HG02798 (cell line): ENCODE measurements around the gene DIMT1.

Source experiments
- ATAC-seq: cut with Tn5 transposase; IDR thresholded peaks from one replicate; pipeline ENCODE4 v1.9.1; 2021; ENCODE audit warnings: mild to moderate bottlenecking; ENCODE audit not compliant: unreplicated experiment, poor library complexity

Gene DIMT1

GRCh38 chr5:62403411-62404250 is at the start of gene DIMT1:
Gene DIMT1, minus strand, starts transcription at chr5:62403905. Its CDS starts 133 bp downstream, at chr5:62403772.
- peak; percentile 97 for ATAC-seq

DNA sequence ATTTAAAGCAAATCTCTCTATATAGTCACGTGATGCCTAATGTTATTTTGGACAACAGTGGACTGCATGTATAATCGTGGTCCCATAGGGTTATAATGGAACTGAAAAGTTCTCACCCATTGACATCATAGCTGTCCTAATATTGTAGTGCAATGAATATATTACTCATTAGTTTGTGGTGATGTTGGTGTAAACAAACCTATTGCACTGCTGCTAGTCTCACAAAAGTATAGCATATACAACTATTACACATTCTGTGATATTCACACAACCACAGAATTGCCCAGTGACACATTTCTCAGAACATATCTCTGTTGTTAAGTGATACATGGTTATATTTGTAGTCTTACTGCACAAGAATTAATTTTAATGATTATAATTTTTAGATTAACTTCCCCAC is 46.6 kb upstream of the DIMT1 start:
- ATAC-seq: no peak

GRCh38 chr5:62448528-62448927 is 44.8 kb upstream of the DIMT1 start:
- ATAC-seq: no peak

DNA sequence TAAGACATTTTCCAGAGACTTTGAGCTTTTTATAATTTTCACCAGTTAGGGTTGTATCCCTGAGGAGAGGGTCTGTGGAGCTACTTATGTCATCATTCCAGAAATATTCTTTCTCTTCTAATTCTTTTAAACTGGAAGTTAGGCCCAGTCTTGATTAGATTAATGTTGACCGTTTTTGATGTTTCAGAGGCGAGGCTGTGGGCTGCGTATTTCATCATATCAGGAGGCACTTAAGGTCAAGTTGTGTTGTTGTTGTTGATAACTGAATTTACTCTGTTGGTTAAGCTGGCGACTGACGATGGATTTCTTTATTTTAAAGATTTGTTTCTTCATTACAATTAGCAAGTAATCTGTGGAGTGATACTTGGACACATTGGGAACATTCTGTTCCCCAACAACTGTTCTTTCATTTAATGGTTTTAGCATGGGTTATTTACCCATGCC is 28.9 kb upstream of the DIMT1 start:
- no peak for ATAC-seq

- ATAC-seq: no peak
Measured at GRCh38 chr5:62431735-62432620, 28.3 kb upstream of the DIMT1 start.

GRCh38 chr5:62424763-62425162 is 21.1 kb upstream of the DIMT1 start:
- no peak for ATAC-seq

DNA sequence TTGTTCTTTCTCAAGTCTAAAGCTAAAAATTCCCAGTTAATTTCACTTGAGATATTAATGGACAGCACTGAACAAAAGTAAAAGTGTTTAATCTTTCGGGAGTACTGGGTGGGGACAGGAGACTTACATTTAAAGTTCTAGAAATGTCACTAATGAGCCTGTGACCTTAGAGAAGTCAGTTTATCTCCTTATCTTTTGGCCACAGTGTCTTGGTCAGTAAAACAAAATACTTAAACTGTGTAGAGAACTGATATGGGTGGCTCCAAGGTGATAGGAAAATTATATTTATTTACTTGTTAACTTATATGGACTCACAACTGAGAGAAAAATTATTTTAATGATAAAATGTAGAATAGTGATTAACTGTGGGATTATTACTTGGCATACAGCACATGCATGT is 17.7 kb upstream of the DIMT1 start:
- ATAC-seq: no peak

- ATAC-seq: no peak
Measured at GRCh38 chr5:62419609-62420008, 15.9 kb upstream of the DIMT1 start.

- no peak for ATAC-seq
Measured at GRCh38 chr5:62418462-62419076, 14.9 kb upstream of the DIMT1 start.

DNA sequence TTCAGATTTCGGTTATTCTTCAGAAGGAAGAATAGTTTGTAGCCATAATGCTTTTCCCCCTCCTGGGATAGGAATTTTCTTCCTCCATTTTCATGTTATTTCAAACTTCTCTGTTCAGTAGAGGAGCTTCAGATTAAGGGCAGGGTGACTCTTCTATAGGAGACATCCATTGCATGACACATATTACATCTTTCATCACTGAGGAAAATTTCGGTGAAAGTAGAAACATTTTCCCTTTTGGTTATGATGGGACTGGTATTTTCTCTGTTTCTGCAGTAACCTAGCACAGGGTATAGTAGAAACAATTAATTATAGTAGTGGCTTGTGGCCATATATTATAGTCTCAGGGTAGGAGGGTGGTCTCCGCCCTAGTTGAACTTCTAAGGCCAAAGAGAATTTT is 10.0 kb upstream of the DIMT1 start:
- no peak for ATAC-seq

- peak; percentile 99 for ATAC-seq
Measured at GRCh38 chr5:62412549-62413329, 9.0 kb upstream of the DIMT1 start, which contains the start of gene IPO11. Gene IPO11, plus strand, starts transcription at chr5:62412763. Its CDS starts 24,517 bp downstream, at chr5:62437280.

- ATAC-seq: no peak
Measured at GRCh38 chr5:62395210-62395950, 8.3 kb downstream of the DIMT1 start.

DNA sequence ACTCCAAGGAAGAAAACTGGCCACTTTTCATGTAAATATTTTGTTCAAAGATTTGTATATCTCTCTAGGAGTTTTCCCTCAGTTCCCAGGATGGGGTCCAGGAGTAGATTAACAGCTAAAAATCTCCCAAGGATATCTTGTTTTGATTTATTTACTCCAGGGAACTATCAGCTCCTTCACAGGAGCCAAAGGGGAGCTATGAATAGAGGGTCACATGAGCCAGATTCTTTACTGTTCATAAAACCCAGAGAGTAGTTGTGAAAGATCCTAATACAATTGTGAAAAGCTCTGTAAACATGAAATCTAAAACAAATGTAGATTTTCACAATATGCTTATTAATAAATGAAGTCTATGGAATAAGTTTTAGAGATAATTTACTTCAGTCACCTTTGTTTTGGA is 16.9 kb downstream of the DIMT1 start:
- no peak for ATAC-seq

DNA sequence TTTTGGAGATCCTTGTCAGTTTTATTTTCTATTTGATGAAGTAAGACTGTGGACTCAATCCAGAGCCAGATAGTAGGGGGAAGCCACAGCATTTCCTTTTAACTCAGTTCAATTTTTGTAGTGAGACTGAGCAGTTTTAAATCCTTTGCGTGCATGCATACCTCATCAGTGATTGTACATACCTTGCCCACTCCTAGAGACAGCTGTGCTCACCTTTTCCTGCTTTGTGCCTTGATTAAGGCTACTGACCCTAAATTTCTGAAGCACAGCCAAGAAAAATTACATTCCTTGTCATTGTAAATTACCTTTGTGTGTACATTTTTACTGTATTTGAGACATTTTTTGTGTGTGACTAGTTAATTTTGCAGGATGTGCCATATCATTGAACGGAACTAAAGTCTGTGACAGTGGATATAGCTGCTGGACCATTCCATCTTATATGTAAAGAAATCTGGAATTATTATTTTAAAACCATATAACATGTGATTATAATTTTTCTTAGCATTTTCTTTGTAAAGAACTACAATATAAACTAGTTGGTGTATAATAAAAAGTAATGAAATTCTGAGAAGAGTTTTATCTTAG is 17.8 kb downstream of the DIMT1 start:
- no peak for ATAC-seq

DNA sequence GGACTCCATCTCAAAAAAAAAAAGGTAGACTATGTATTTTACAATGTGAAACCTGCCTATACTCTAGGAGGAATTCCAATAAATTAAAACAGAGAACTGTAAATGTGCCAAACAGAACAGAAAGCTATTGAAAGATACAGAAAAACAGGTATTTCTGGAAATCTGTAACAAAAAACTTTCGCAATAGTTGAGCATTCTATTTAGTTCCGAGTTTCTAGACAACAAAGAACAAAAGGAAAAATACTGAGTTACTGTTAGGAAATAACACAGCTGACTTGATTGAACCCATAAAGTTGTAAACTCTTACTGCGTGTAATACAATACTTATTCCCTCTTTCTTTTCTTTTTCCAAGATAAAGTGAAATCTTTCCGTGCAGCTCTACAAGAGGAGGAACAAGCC is 18.6 kb downstream of the DIMT1 start:
- no peak for ATAC-seq

GRCh38 chr5:62376064-62376463 is 27.6 kb downstream of the DIMT1 start:
- ATAC-seq: no peak

GRCh38 chr5:62375627-62376026 is 28.1 kb downstream of the DIMT1 start:
- ATAC-seq: no peak

DNA sequence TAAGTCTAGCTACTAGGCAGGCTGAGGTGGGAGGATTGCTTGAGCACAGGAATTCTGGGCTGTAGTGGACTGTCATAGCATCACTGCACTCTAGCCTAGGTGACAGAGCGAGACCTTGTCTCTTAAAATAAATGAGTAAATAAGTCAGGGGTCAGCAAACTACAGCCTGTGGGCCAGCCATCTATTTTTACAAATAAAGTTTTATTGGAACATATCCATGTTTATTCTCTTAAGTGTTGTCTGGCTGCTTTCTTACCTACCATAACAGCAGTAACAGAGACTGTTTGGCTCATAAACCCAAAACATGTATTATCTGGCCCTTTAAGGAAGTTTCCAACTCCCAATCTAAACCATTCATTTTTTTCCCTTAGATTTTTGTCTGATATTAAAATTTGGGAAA is 29.6 kb downstream of the DIMT1 start:
- ATAC-seq: no peak

DNA sequence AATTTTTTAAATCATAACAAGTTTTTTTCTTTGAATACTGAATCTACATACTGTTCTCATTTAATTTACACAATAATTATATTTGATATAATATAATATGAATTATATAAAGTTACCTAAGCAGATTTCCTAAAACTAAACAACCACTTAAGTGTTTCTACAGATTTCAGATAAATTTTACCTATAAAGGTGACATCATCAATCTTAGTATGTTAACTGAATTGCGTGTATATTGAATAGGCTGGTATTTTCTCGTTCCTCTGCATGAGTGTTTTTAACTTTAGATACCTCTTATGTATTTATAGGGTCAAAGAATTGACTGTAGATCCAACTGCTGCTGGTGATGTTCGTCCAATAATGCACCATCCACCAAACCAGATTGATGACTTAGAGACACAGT is 30.3 kb downstream of the DIMT1 start:
- ATAC-seq: no peak
